ENCODE results near the gene NUP107. TPM values are rescaled to one million over a fixed set of nuclear protein-coding genes. Genes with fewer than 3 reads are reported as not detected.

Gene NUP107
- total RNA-seq, 1 experiment from 2014 or later, result 82.3 TPM

DNA sequence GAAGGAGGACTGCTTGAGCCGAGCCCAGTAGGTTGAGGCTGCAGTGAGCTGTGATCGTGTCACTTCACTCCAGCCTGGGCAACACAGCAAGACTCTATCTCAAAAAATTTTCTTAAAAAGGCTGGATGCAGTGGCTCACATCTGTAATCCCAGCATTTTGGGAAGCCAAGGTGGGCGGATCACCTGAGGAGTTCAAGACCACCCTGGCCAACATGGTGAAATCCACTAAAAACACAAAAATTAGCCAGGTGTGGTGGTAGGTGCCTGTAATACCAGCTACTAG lies 104.1 kb downstream of the NUP107 start:
- H3K4me3 ChIP-seq (ENCODE audit: low read depth in 2 of 2, low read length in 2 of 2), result no peak overlapping the region
- BruUV-seq (replicated peaks), result no TSS peak
- H3K9me3 ChIP-seq (ENCODE audit: control insufficient read depth, insufficient read depth, low read depth, low read length), result no peaks in the 10 kb centered on the region
- in situ Hi-C loops (cut with HindIII; ENCODE audit: low pct_unique_long_range_greater_than_20kb, low sequenced_read_pairs), result no loop called here
- H3K4me1 ChIP-seq (ENCODE audit: control insufficient read depth, insufficient read depth, low read length), result no peaks in the 10 kb centered on the region
- no peaks in the 10 kb centered on the region for H3K36me3 ChIP-seq (ENCODE audit: control insufficient read depth, insufficient read depth, low read length)
- POLR2A ChIA-PET, result no interaction called here
- no peak for TF ChIP-seq SIN3A (IDR thresholded peaks at IDR 0.05; ENCODE audit: borderline replicate concordance, insufficient read depth, low read depth, low read length)
- no peak for TF ChIP-seq REST (IDR thresholded peaks at IDR 0.05; ENCODE audit: insufficient read depth in 1 of 2, low read depth in 2 of 2, low read length in 1 of 2)
- no peak for TF ChIP-seq TCF7L2 (IDR thresholded peaks at IDR 0.05; ENCODE audit: low read depth, low read length)
- no peak for TF ChIP-seq POLR2AphosphoS5 (IDR thresholded peaks at IDR 0.05; ENCODE audit: low read depth, low read length)
- TF ChIP-seq, protein P1, sequence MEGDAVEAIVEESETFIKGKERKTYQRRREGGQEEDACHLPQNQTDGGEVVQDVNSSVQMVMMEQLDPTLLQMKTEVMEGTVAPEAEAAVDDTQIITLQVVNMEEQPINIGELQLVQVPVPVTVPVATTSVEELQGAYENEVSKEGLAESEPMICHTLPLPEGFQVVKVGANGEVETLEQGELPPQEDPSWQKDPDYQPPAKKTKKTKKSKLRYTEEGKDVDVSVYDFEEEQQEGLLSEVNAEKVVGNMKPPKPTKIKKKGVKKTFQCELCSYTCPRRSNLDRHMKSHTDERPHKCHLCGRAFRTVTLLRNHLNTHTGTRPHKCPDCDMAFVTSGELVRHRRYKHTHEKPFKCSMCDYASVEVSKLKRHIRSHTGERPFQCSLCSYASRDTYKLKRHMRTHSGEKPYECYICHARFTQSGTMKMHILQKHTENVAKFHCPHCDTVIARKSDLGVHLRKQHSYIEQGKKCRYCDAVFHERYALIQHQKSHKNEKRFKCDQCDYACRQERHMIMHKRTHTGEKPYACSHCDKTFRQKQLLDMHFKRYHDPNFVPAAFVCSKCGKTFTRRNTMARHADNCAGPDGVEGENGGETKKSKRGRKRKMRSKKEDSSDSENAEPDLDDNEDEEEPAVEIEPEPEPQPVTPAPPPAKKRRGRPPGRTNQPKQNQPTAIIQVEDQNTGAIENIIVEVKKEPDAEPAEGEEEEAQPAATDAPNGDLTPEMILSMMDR (IDR thresholded peaks at IDR 0.05), result no peak
- DNase-seq (ENCODE audit: low read depth, low spot score), result no peak
- intact Hi-C loops (cut with micrococcal nuclease; ENCODE audit: unreplicated experiment), result no loop called here
- no peaks in the 10 kb centered on the region for H3K27me3 ChIP-seq (ENCODE audit: control insufficient read depth, insufficient read depth, low read length)
- CTCF ChIA-PET, result no interaction called here
- no peak for ATAC-seq
- H3K27ac ChIP-seq (ENCODE audit: low read length), result no peak overlapping the region

DNA sequence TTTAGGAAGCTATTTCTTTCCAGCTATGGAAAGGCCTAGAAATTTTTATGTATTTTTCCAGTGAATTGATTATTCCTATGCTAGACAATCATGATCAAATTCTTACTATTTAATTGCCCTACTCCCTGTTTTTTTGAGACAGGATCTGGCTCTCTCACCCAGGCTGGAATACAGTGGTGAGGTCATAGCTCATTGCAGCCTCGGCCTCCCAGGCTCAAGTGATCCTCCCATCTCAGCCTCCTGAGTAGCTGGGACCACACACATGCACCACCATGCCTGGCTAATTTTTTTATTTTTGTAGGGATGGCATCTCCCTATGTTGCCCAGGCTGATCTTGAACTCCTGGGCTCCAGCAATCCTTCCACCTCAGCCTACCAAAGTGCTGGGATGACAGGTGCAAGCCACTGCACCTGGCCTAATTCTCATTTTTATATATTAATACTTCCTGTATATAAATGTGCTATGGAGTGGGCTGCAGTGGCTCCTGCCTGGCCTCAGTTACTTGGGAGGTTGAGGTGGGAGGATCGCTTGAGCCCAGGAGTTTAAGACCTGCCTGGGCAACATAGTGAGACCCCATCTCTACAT lies 105.2 kb downstream of the NUP107 start:
- H3K27me3 ChIP-seq (ENCODE audit: control insufficient read depth, insufficient read depth, low read length), result no peaks in the 10 kb centered on the region
- no peaks in the 10 kb centered on the region for H3K36me3 ChIP-seq (ENCODE audit: control insufficient read depth, insufficient read depth, low read length)
- no peak for DNase-seq (ENCODE audit: low read depth, low spot score)
- in situ Hi-C loops (cut with HindIII; ENCODE audit: low pct_unique_long_range_greater_than_20kb, low sequenced_read_pairs), result no loop called here
- ChIA-PET CTCF (no interaction called here), POLR2A (interaction anchor here (0.6 kb wide), 1 partner anchor 46 kb away, joined by 3 read pairs; the partner anchor contains the start of gene SLC35E3)
- intact Hi-C loops (cut with micrococcal nuclease; ENCODE audit: unreplicated experiment), result no loop called here
- H3K27ac ChIP-seq (ENCODE audit: low read length), result no peak overlapping the region
- no peak overlapping the region for H3K4me3 ChIP-seq (ENCODE audit: low read depth in 2 of 2, low read length in 2 of 2)
- no peaks in the 10 kb centered on the region for H3K4me1 ChIP-seq (ENCODE audit: control insufficient read depth, insufficient read depth, low read length)
- H3K9me3 ChIP-seq (ENCODE audit: control insufficient read depth, insufficient read depth, low read depth, low read length), result no peaks in the 10 kb centered on the region
- no TSS peak for BruUV-seq (replicated peaks)
- ATAC-seq, result no peak
- no peak for TF ChIP-seq TCF7L2 (IDR thresholded peaks at IDR 0.05; ENCODE audit: low read depth, low read length)

DNA sequence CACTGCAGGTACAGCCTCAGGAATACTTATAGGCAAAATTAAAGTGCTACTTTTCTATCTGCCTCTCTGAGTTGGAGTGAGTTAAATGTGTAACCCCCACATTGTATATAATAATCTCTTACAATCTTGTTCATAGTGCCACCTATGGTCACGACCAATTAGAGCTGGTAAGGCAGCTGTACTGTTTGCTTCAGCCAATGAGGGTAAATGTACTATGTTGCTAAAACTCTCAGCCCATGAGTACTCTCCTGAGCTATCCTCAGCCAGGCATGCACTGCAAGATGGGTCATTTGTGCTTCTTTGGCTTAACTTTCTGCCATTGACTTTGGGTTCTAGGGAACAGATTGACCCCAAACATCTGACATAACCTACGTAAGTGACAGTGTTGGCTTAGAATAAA lies 106.2 kb downstream of the NUP107 start:
- POLR2A ChIA-PET, result interaction anchor here (0.6 kb wide), 2 partner anchors 13 to 97 kb away, joined by 3 to 5 read pairs; no protein-coding TSS in a partner anchor
- CTCF ChIA-PET, result no interaction called here

More for the DNA sequence above, 106.2 kb downstream of the NUP107 start:
- in situ Hi-C loops (cut with HindIII; ENCODE audit: low pct_unique_long_range_greater_than_20kb, low sequenced_read_pairs), result no loop called here
- H3K9me3 ChIP-seq (ENCODE audit: control insufficient read depth, insufficient read depth, low read depth, low read length), result no peaks in the 10 kb centered on the region
- TF ChIP-seq, protein P1 (IDR thresholded peaks at IDR 0.05), result no peak
- TF ChIP-seq POLR2AphosphoS5 (IDR thresholded peaks at IDR 0.05; ENCODE audit: low read depth, low read length) (no peak), REST (IDR thresholded peaks at IDR 0.05; ENCODE audit: insufficient read depth in 1 of 2, low read depth in 2 of 2, low read length in 1 of 2) (no peak), TCF7L2 (IDR thresholded peaks at IDR 0.05; ENCODE audit: low read depth, low read length) (no peak), SIN3A (IDR thresholded peaks at IDR 0.05; ENCODE audit: borderline replicate concordance, insufficient read depth, low read depth, low read length) (no peak)
- peak; percentile 81 for ATAC-seq
- intact Hi-C loops (cut with micrococcal nuclease; ENCODE audit: unreplicated experiment), result no loop called here
- H3K27me3 ChIP-seq (ENCODE audit: control insufficient read depth, insufficient read depth, low read length), result no peaks in the 10 kb centered on the region
- DNase-seq (ENCODE audit: low read depth, low spot score), result no peak
- H3K4me1 ChIP-seq (ENCODE audit: control insufficient read depth, insufficient read depth, low read length), result no peaks in the 10 kb centered on the region
- BruUV-seq (replicated peaks), result no TSS peak
- no peak overlapping the region for H3K4me3 ChIP-seq (ENCODE audit: low read depth in 2 of 2, low read length in 2 of 2)
- no peak overlapping the region for H3K27ac ChIP-seq (ENCODE audit: low read length)
- no peaks in the 10 kb centered on the region for H3K36me3 ChIP-seq (ENCODE audit: control insufficient read depth, insufficient read depth, low read length)
